Smooth muscle cell (in vitro differentiated cells): ENCODE data around the gene GLG1. TPM values are rescaled to one million over a fixed set of nuclear protein-coding genes. Genes with fewer than 3 reads are reported as not detected.

Experiments used
- DNase-seq: peaks from one replicate; lab custom pipeline; 2025; ENCODE audit not compliant: unreplicated experiment; lab: John Stamatoyannopoulos, UW
- H2AFZ ChIP-seq: fragments of 200-600 bp; sonication (generic); 2 replicates; pipeline ENCODE4 v1.6.0; 2016; ENCODE audit warnings: antibody characterized with exemption, low read depth, mild to moderate bottlenecking
- H3F3A ChIP-seq: fragments of 200-600 bp; sonication (generic); 2 replicates; pipeline ENCODE4 v1.6.0; 2017; ENCODE audit warnings: antibody characterized with exemption, low read depth
- H3K27ac ChIP-seq: fragments of 200-600 bp; sonication (generic); 2 replicates; pipeline ENCODE4 v1.5.1; 2016; ENCODE audit warnings: low read depth, mild to moderate bottlenecking
- H3K27me3 ChIP-seq: fragments of 200-600 bp; sonication (generic); 2 replicates; pipeline ENCODE4 v1.6.1; 2016; ENCODE audit warnings: low read depth, mild to moderate bottlenecking
- H3K36me3 ChIP-seq: fragments of 200-600 bp; sonication (generic); 2 replicates; pipeline ENCODE4 v1.5.1; 2016; ENCODE audit warnings: low read depth
- H3K4me1 ChIP-seq: fragments of 200-600 bp; sonication (generic); 2 replicates; pipeline ENCODE4 v1.5.1; 2016; ENCODE audit warnings: low read depth
- H3K4me2 ChIP-seq: fragments of 200-600 bp; sonication (generic); 2 replicates; pipeline ENCODE4 v1.6.0; 2016; ENCODE audit warnings: mild to moderate bottlenecking
- H3K4me3 ChIP-seq: fragments of 200-600 bp; sonication (generic); 2 replicates; pipeline ENCODE4 v1.5.1; 2016; ENCODE audit warnings: mild to moderate bottlenecking
- H3K79me2 ChIP-seq: fragments of 200-600 bp; sonication (generic); 2 replicates; pipeline ENCODE4 v1.6.0; 2016; ENCODE audit warnings: low read depth, mild to moderate bottlenecking
- H3K9ac ChIP-seq: fragments of 200-600 bp; sonication (generic); 2 replicates; pipeline ENCODE4 v1.6.0; 2016; ENCODE audit warnings: low read depth
- H3K9me3 ChIP-seq: fragments of 200-600 bp; sonication (generic); replicated peaks from 2 replicates; pipeline ENCODE4 v1.5.1; 2016; ENCODE audit warnings: low read depth
- H4K20me1 ChIP-seq: fragments of 200-600 bp; sonication (generic); 2 replicates; pipeline ENCODE4 v1.6.0; 2016; ENCODE audit warnings: low read depth
- WGBS: methylation state at CpG from one replicate; pipeline ENCODE4 v1.1.7; 2016; ENCODE audit warnings: low lambda C conversion rate; 5-methylcytosine and 5-hydroxymethylcytosine counted together
- polyA plus RNA-seq: library from polyadenylated mRNA; unstranded; fragments of >200 nt; fragmentation: Nextera tagmentation; extraction: Ambion mirVana; gene quantifications from 2 replicates; pipeline ENCODE4 v1.2.1, GENCODE V29; 2016
- total RNA-seq: library from RNA; depleted of rRNA; stranded (reverse); fragments of >200 nt; gene quantifications from 2 replicates; pipeline ENCODE4 v1.2.3, GENCODE V29; 2014
- TF ChIP-seq, protein P1 (sequence below): fragments of 200-600 bp; sonication (generic); IDR thresholded peaks from 2 replicates; pipeline ENCODE4 v1.5.1; 2017; ENCODE audit warnings: borderline replicate concordance, mild to moderate bottlenecking, antibody characterized with exemption; ENCODE audit not compliant: insufficient read depth, poor library complexity, severe bottlenecking

The GLG1 gene
- total and polyA plus RNA-seq, 2 experiments from 2014 or later: 131 to 140 TPM

DNA sequence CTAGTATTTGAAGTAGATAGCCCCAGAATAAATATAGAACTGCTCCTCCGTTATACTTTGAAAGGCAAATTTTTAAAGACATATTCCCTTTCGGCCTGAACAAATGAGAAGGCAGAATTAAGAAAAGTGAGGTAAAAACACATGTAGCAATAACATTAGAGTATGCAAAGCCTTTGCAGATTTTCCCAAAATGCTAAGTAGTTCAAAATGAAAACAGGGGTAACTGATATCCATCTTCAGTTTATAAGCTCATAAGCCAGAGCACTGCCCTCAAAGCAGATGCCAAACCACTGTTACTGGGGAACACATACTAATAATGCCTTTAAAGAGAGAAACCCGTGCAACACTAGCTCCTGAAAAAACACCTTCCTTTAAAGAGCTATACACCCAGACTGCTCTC is 134.4 kb downstream of the GLG1 start:
- Histone ChIP-seq H3K36me3 (peaks cover 54% of the 10 kb centered on the region), H3K27me3 (no peaks in the 10 kb centered on the region), H3K27ac (no peak overlapping the region), H2AFZ (no peak overlapping the region), H3K79me2 (no peaks in the 10 kb centered on the region), H4K20me1 (peaks cover 22% of the 10 kb centered on the region), H3K4me3 (no peak overlapping the region), H3F3A (no peaks in the 10 kb centered on the region), H3K4me2 (no peak overlapping the region), H3K4me1 (no peaks in the 10 kb centered on the region), H3K9ac (no peak overlapping the region), H3K9me3 (no peaks in the 10 kb centered on the region)
- no peak for DNase-seq
- WGBS: 93% methylated on average over 3 of the region's 3 CpGs
- TF ChIP-seq, protein P1, sequence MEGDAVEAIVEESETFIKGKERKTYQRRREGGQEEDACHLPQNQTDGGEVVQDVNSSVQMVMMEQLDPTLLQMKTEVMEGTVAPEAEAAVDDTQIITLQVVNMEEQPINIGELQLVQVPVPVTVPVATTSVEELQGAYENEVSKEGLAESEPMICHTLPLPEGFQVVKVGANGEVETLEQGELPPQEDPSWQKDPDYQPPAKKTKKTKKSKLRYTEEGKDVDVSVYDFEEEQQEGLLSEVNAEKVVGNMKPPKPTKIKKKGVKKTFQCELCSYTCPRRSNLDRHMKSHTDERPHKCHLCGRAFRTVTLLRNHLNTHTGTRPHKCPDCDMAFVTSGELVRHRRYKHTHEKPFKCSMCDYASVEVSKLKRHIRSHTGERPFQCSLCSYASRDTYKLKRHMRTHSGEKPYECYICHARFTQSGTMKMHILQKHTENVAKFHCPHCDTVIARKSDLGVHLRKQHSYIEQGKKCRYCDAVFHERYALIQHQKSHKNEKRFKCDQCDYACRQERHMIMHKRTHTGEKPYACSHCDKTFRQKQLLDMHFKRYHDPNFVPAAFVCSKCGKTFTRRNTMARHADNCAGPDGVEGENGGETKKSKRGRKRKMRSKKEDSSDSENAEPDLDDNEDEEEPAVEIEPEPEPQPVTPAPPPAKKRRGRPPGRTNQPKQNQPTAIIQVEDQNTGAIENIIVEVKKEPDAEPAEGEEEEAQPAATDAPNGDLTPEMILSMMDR: no peak

DNA sequence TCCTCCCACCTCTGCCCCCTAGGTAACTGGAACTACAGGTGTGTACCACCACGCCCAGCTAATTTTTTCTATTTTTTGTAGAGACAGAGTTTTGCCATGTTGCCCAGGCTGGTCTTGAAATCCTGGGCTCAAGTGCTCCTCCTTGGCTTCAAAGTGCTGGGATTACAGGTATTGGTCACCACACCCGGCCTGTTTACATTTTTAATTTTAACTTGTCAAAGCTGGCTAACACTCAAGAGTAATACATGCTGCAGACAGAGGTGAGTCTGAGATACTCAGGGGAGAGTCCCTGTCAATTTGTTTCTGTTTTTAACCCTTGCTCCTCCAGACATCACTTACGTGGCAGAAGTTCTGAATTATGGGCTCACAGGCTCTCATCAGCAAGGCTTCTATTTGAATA is 134.9 kb downstream of the GLG1 start:
- no peaks in the 10 kb centered on the region for H3F3A ChIP-seq
- DNase-seq: no peak
- H3K9ac ChIP-seq: no peak overlapping the region
- H4K20me1 ChIP-seq: peaks cover 22% of the 10 kb centered on the region
- 99% methylated on average over 3 of the region's 3 CpGs for WGBS
- H3K4me1 ChIP-seq: no peaks in the 10 kb centered on the region
- H2AFZ ChIP-seq: no peak overlapping the region
- no peak overlapping the region for H3K4me2 ChIP-seq
- H3K27me3 ChIP-seq: no peaks in the 10 kb centered on the region
- H3K79me2 ChIP-seq: no peaks in the 10 kb centered on the region
- TF ChIP-seq, protein P1: no peak
- H3K4me3 ChIP-seq: no peak overlapping the region
- peaks cover 51% of the 10 kb centered on the region for H3K36me3 ChIP-seq
- H3K9me3 ChIP-seq: no peaks in the 10 kb centered on the region
- no peak overlapping the region for H3K27ac ChIP-seq

DNA sequence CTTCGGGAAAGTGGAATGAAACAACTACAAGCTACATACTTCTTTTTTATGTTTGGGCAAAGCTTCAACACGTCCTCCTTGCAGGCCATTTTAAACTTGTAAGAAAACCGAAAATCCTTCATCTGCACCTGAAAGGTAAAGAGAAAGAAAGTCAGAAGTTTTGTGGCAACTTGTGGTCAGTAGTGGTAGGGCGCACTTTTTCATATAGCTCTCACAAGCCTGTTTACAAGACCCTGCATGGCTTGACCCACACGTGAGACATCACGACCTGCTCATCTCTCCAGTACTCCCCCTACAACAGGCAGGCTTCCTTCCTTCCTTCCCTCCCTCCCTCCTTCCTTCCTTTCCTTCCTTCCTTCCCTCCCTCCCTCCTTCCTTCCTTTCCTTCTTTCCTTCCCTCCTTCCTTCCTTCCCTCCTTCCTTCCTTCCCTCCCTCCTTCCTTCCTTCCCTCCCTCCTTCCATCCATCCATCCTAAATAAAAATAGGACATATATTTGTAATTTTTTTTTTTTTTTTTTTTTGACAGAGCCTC is 136.9 kb downstream of the GLG1 start:
- Histone ChIP-seq H3K79me2 (no peaks in the 10 kb centered on the region), H3K27me3 (no peaks in the 10 kb centered on the region), H3F3A (no peaks in the 10 kb centered on the region), H4K20me1 (peaks cover 7% of the 10 kb centered on the region), H3K9ac (no peak overlapping the region), H3K4me2 (no peak overlapping the region), H3K27ac (no peak overlapping the region), H3K4me1 (no peaks in the 10 kb centered on the region), H2AFZ (no peak overlapping the region), H3K36me3 (peaks cover 45% of the 10 kb centered on the region), H3K9me3 (no peaks in the 10 kb centered on the region), H3K4me3 (no peak overlapping the region)
- 78% methylated on average over 6 of the region's 6 CpGs for WGBS
- TF ChIP-seq, protein P1: no peak
- DNase-seq: no peak

DNA sequence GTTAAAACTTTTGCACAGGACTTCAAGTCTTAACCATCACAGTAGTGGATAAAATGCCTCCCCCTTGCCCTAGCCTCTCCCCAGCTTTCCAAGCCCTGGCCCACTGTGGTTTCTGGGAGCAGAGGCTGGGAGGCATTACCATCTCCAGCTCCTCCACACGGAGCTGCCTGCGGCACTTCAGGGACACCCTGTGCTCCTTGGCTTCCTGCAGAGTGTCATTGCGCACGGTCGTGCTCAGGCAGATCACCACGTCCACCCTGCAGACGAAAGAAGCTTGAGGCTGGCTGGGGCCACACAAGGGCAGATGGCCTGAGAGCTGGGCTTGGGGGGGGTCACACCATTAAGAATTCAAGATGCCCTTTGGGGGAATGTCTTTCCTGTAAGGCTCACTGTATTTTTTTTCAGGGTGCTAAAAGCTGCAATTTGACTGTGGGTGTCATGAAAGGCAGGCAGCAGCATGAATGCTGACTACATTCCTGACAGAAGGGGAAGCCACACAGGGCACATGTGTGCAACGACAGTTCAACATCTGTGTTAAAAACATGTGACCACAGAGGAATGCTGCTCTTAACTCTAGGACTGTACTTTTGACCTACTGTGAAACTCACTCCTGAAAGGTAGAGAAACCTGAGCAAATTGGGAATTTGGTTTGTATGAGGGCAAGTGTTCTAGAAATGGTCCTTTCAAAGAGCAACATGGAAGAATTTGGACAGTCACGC is 137.9 kb downstream of the GLG1 start:
- no peak overlapping the region for H3K27ac ChIP-seq
- H3F3A ChIP-seq: no peaks in the 10 kb centered on the region
- no peaks in the 10 kb centered on the region for H3K4me1 ChIP-seq
- 82% methylated on average over 9 of the region's 9 CpGs for WGBS
- H3K9ac ChIP-seq: no peak overlapping the region
- no peak overlapping the region for H3K4me2 ChIP-seq
- no peak for DNase-seq
- no peak overlapping the region for H3K4me3 ChIP-seq
- peaks cover 53% of the 10 kb centered on the region for H3K36me3 ChIP-seq
- no peaks in the 10 kb centered on the region for H3K27me3 ChIP-seq
- H3K9me3 ChIP-seq: no peaks in the 10 kb centered on the region
- no peaks in the 10 kb centered on the region for H3K79me2 ChIP-seq
- no peak overlapping the region for H2AFZ ChIP-seq
- H4K20me1 ChIP-seq: no peaks in the 10 kb centered on the region
- TF ChIP-seq, protein P1: no peak
